HG02938 (cell line): ENCODE measurements around the gene FANK1.
"Not testable (repeated sequence)": the region's sequence is repeated elsewhere in the genome, so short reads cannot be mapped to it uniquely, and the experiment has no call there.

Experiments used
- ATAC-seq: cut with Tn5 transposase; IDR thresholded peaks from one replicate; pipeline ENCODE4 v1.9.1; 2021; ENCODE audit warnings: mild to moderate bottlenecking, moderate library complexity; ENCODE audit not compliant: unreplicated experiment

The FANK1 gene

GRCh38 chr10:125926247-125926646 lies 29.9 kb downstream of the FANK1 start:
- ATAC-seq, result no peak

GRCh38 chr10:125927265-125927664 lies 30.9 kb downstream of the FANK1 start:
- not testable (repeated sequence) for ATAC-seq

- ATAC-seq, result no peak
These were observed 32.7 kb downstream of the FANK1 start for GRCh38 chr10:125928928-125929585.

GRCh38 chr10:125929618-125930017 lies 33.3 kb downstream of the FANK1 start:
- no peak for ATAC-seq

- no peak for ATAC-seq
These were observed 37.3 kb downstream of the FANK1 start for GRCh38 chr10:125933693-125934092.

- ATAC-seq, result no peak
These were observed 40.0 kb downstream of the FANK1 start for GRCh38 chr10:125936331-125936730.

- no peak for ATAC-seq
These were observed 44.2 kb downstream of the FANK1 start for GRCh38 chr10:125940515-125940914.

GRCh38 chr10:125951290-125951689 lies 54.9 kb downstream of the FANK1 start:
- ATAC-seq, result no peak

- ATAC-seq, result no peak
These were observed 57.5 kb downstream of the FANK1 start for GRCh38 chr10:125953778-125954385.

GRCh38 chr10:125955766-125956165 lies 59.4 kb downstream of the FANK1 start:
- ATAC-seq, result no peak

- ATAC-seq, result no peak
These were observed 65.4 kb downstream of the FANK1 start for GRCh38 chr10:125961743-125962142.

GRCh38 chr10:125962200-125962599 lies 65.8 kb downstream of the FANK1 start:
- ATAC-seq, result no peak

GRCh38 chr10:125964558-125964957 lies 68.2 kb downstream of the FANK1 start:
- ATAC-seq, result no peak

GRCh38 chr10:125967533-125967932 lies 71.2 kb downstream of the FANK1 start:
- no peak for ATAC-seq

- not testable (repeated sequence) for ATAC-seq
These were observed 73.8 kb downstream of the FANK1 start for GRCh38 chr10:125970077-125970630.

- ATAC-seq, result peak; percentile 47
These were observed 80.7 kb downstream of the FANK1 start for GRCh38 chr10:125976960-125977605.

GRCh38 chr10:125979976-125980375 lies 83.6 kb downstream of the FANK1 start:
- no peak for ATAC-seq

- ATAC-seq, result no peak
These were observed 84.2 kb downstream of the FANK1 start for GRCh38 chr10:125980521-125981035.

GRCh38 chr10:125982260-125982948 lies 86.0 kb downstream of the FANK1 start:
- ATAC-seq, result peak; percentile 48

- ATAC-seq, result no peak
These were observed 86.8 kb downstream of the FANK1 start for GRCh38 chr10:125983161-125983560.

- no peak for ATAC-seq
These were observed 87.3 kb downstream of the FANK1 start for GRCh38 chr10:125983656-125984055.
